ENCODE results near the gene OARD1. TPM values are rescaled to one million over a fixed set of nuclear protein-coding genes. Genes with fewer than 3 reads are reported as not detected.
"Not testable (repeated sequence)": the region's sequence is repeated elsewhere in the genome, so short reads cannot be mapped to it uniquely, and the experiment has no call there.

Gene OARD1
- total RNA-seq, 2 donors from 2014 or later: 23.7 to 30.1 TPM

GRCh38 chr6:41037107-41037900 is 34.9 kb downstream of the OARD1 start:
- ATAC-seq (no peak), DNase-seq (no peak)
- intact Hi-C loops (cut with DNase I, micrococcal nuclease): no loop called here

- ATAC-seq: no peak
- intact Hi-C loops (cut with DNase I, micrococcal nuclease): no loop called here
- DNase-seq: no peak
Observed at GRCh38 chr6:41036601-41037000, 35.6 kb downstream of the OARD1 start.

DNA sequence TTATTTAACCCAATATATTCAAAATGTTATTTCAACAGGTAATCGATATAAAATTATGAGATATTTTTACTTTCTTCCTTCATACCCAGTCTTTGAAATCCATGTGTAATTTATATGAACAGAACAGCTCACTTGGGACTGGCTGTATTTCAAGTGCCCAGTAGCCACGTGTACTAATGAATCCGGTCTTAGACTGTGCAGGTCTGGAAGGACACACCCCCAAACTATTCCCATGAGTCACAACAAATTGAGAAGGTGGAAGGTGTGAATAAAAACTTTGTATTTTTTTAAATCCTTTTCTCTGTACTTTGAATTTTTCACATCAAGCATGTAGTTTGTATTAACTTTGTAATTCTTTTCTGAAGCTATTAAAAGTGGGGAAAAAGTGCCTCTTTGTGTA is 36.0 kb downstream of the OARD1 start:
- intact Hi-C loops (cut with DNase I, micrococcal nuclease): no loop called here
- DNase-seq: no peak
- no peak for ATAC-seq

DNA sequence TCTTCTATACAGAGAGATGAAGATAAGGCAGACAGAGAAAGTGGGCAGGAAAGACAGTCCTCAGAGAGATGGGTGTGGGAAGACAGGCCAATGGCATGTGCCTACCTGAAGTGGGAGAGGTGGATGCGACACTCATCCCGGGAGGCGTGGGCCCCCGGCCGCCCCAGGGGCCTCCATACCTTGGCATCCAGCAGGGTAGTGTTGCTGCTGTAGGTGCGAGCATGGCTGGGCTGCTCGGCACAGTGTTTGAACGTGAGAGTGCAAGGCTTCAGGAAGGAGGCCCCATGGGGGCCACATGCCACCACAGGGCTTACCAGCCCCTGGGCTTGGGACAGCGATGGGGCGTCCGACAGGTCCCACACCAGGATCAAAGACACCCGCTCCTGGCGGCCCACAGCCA is 38.4 kb downstream of the OARD1 start:
- DNase-seq: no peak
- intact Hi-C loops (cut with DNase I, micrococcal nuclease): no loop called here
- ATAC-seq: no peak

GRCh38 chr6:41032830-41033229 is 39.3 kb downstream of the OARD1 start:
- intact Hi-C loops (cut with DNase I, micrococcal nuclease): no loop called here
- ATAC-seq (no peak), DNase-seq (no peak)

GRCh38 chr6:41028561-41029412 is 43.4 kb downstream of the OARD1 start:
- DNase-seq: no peak
- ATAC-seq: peak; percentile 76
- intact Hi-C loops (cut with DNase I, micrococcal nuclease): no loop called here

GRCh38 chr6:41027799-41028560 is 44.2 kb downstream of the OARD1 start:
- DNase-seq (peak; percentile 57 to 91), ATAC-seq (peak; percentile 94)
- intact Hi-C loops (cut with DNase I, micrococcal nuclease): no loop called here

DNA sequence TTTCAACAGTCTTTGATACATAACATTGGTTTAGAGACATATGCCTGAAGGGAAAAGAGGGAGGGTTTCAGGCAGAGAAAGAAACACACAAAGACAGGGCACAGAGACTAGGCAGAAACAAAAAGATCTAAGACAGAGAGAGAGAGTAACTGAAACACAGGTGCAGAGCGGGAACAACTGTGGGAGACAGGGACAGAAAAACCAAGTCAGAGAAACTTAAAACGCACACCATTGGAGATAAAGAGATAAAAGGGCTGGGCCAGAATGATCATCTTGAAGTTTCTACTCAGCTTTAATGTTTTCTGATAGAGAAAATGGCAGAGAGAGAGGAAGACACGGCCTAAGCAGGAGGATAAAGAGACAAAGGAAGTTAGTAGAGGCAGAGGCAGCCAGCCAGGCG is 44.9 kb downstream of the OARD1 start:
- intact Hi-C loops (cut with DNase I, micrococcal nuclease): no loop called here
- no peak for DNase-seq
- ATAC-seq: no peak

- DNase-seq: no peak
- no peak for ATAC-seq
- intact Hi-C loops (cut with DNase I, micrococcal nuclease): no loop called here
Observed at GRCh38 chr6:41025966-41026530, 46.1 kb downstream of the OARD1 start.

- DNase-seq: no peak
- intact Hi-C loops (cut with DNase I, micrococcal nuclease): loop anchor here in 1 of 2 donors (5.0 kb wide), 1 partner anchor 126 kb away; no protein-coding TSS in a partner anchor
Observed at GRCh38 chr6:41023114-41023513, 49.0 kb downstream of the OARD1 start.

GRCh38 chr6:41022294-41022693 is 49.9 kb downstream of the OARD1 start:
- intact Hi-C loops (cut with DNase I, micrococcal nuclease): loop anchor here in 1 of 2 donors (5.0 kb wide), 1 partner anchor 125 kb away; no protein-coding TSS in a partner anchor
- peak; percentile 73 for ATAC-seq

More at GRCh38 chr6:41023114-41023513, 49.0 kb downstream of the OARD1 start:
- no peak for ATAC-seq

GRCh38 chr6:41021832-41022231 is 50.3 kb downstream of the OARD1 start:
- ATAC-seq: no peak
- intact Hi-C loops (cut with DNase I, micrococcal nuclease): loop anchor here in 1 of 2 donors (5.0 kb wide), 1 partner anchor 125 kb away; no protein-coding TSS in a partner anchor

More at GRCh38 chr6:41022294-41022693, 49.9 kb downstream of the OARD1 start:
- no peak for DNase-seq

DNA sequence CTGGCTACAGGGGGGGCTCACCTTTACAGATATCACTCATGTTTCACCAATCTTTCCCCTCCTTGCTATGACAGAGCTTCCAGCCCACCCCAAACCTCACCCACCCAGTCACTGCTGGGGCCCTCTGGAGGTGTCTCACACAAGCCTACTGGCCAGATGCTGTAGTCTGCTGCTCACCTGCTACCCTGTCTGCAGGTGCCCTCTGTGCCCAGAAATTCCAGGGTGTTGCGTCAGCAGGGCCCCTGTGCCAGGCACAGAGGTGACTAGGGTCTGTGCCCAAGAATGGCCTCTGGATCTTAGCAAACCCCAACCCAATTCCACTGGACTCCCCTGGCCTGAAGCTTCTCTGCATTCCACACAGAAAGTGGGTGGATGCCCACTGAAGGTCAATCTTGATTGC is 54.5 kb downstream of the OARD1 start:
- DNase-seq (no peak), ATAC-seq (no peak)
- intact Hi-C loops (cut with DNase I, micrococcal nuclease): no loop called here

More at GRCh38 chr6:41021832-41022231, 50.3 kb downstream of the OARD1 start:
- DNase-seq: no peak

GRCh38 chr6:41015860-41016259 is 56.3 kb downstream of the OARD1 start:
- intact Hi-C loops (cut with DNase I, micrococcal nuclease); DNase-seq; ATAC-seq: not testable (repeated sequence)

DNA sequence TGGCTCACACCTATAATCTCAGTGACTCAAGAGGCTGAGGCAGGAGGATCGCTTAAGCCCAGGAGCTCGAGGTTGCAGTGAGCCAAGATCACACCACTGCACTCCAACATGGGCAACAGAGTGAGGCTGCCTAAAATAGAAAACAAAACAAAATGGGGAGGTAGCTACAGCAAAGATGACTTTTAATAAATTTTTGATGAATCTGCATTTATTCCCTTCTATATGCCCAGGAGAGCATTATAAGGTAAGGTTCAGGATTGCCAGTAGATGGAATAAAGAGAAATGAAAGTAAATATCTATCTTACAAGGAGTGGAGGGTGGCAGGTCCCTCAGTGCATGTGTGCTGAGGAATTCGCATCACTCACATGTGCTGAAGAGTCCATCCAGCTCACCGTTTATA is 57.4 kb downstream of the OARD1 start:
- DNase-seq (no peak), ATAC-seq (no peak)
- intact Hi-C loops (cut with DNase I, micrococcal nuclease): no loop called here

All from left colon (tissue), 2 donors.